Breast epithelium (tissue), 4 donors: Measurements from ENCODE around the gene DGKQ. TPM values are rescaled to one million over a fixed set of nuclear protein-coding genes. Genes with fewer than 3 reads are reported as not detected.

Experiments
- DNase-seq, 2 donors: peaks; one replicate each; pipeline ENCODE4 v3.0.0-alpha.2; 2019; ENCODE audit warnings: low spot score in 2 of 2
- H3K27ac ChIP-seq, 2 donors: fragments of 200-600 bp; sonication (generic) in 1 of 2; one replicate each; pipeline ENCODE4 v1.5.1; 2016 to 2019; ENCODE audit warnings: mild to moderate bottlenecking in 1 of 2
- H3K27me3 ChIP-seq, 2 donors: fragments of 200-600 bp; sonication (generic) in 1 of 2; one replicate each; pipeline versions ENCODE4 v1.5.1 to v1.6.0; 2017 to 2019; ENCODE audit warnings: control low read depth in 1 of 2, mild to moderate bottlenecking in 1 of 2
- H3K36me3 ChIP-seq: fragments of 200-600 bp; one replicate; pipeline ENCODE4 v1.5.1; 2019
- H3K4me1 ChIP-seq, 2 donors: fragments of 200-600 bp; sonication (generic); one replicate each; pipeline ENCODE4 v1.5.1; 2016 to 2019; ENCODE audit warnings: control low read depth in 1 of 2
- H3K4me3 ChIP-seq, 3 donors: fragments of 200-600 bp; sonication (generic); 1 replicate in 2 of 3; 2 replicates in 1 of 3; pipeline ENCODE4 v1.5.1; 2016 to 2019; ENCODE audit warnings: mild to moderate bottlenecking in 3 of 3, moderate library complexity in 2 of 3
- H3K9me3 ChIP-seq, 2 donors: fragments of 200-600 bp; sonication (generic) in 1 of 2; one replicate each; pipeline ENCODE4 v1.5.1; 2016 to 2019; ENCODE audit warnings: control low read depth in 1 of 2
- POLR2A ChIP-seq: fragments of 450-650 bp; IDR thresholded peaks from one replicate; pipeline ENCODE4 v1.6.1; 2016; ENCODE audit warnings: antibody characterized with exemption, mild to moderate bottlenecking, moderate library complexity
- POLR2AphosphoS5 ChIP-seq, 3 donors: sonication (generic); formaldehyde crosslinking; IDR thresholded peaks; one replicate each; pipeline ENCODE4 v1.6.1; 2017; ENCODE audit warnings: antibody characterized with exemption in 3 of 3
- intact Hi-C: fragments of 100-400 bp; cut with DNase I; formaldehyde crosslinking; loops from one replicate; pipeline ENCODE4 v1.15.1; 2023; ENCODE audit warnings: low total_unique reads
- total RNA-seq, 3 donors: library from RNA; depleted of rRNA; stranded (reverse); fragments of >200 nt; gene quantifications; one replicate each; pipeline ENCODE4 v1.1.0, GENCODE V29; 2016
- TF ChIP-seq, protein P1 (sequence below), 3 donors: fragments of 450-650 bp; IDR thresholded peaks; one replicate each; pipeline ENCODE4 v1.5.1; 2016 to 2017; ENCODE audit warnings: antibody characterized with exemption in 3 of 3, mild to moderate bottlenecking in 3 of 3, moderate library complexity in 3 of 3

DGKQ gene
- total RNA-seq, 3 donors from 2014 or later: 5.3 to 9.4 (median 8.8) TPM

- intact Hi-C loops: loop anchor here (10.0 kb wide), 1 partner anchor 322 kb away; the partner anchor contains the start of genes ATP5ME and MYL5
- Histone ChIP-seq H3K9me3 (no peaks in the 10 kb centered on the region), H3K27ac (no peak overlapping the region), H3K27me3 (peaks cover 0 to 31% of the 10 kb centered on the region in 2 donors), H3K4me1 (no peaks in the 10 kb centered on the region), H3K36me3 (no peaks in the 10 kb centered on the region), H3K4me3 (peak overlapping the region in 1 of 3 donors; percentile 65)
- no peak for DNase-seq
- TF ChIP-seq, protein P1, sequence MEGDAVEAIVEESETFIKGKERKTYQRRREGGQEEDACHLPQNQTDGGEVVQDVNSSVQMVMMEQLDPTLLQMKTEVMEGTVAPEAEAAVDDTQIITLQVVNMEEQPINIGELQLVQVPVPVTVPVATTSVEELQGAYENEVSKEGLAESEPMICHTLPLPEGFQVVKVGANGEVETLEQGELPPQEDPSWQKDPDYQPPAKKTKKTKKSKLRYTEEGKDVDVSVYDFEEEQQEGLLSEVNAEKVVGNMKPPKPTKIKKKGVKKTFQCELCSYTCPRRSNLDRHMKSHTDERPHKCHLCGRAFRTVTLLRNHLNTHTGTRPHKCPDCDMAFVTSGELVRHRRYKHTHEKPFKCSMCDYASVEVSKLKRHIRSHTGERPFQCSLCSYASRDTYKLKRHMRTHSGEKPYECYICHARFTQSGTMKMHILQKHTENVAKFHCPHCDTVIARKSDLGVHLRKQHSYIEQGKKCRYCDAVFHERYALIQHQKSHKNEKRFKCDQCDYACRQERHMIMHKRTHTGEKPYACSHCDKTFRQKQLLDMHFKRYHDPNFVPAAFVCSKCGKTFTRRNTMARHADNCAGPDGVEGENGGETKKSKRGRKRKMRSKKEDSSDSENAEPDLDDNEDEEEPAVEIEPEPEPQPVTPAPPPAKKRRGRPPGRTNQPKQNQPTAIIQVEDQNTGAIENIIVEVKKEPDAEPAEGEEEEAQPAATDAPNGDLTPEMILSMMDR (IDR thresholded peaks at IDR 0.05): no peak
- TF ChIP-seq POLR2AphosphoS5 (IDR thresholded peaks at IDR 0.05) (no peak), POLR2A (no peak)
Observed at GRCh38 chr4:996030-996996, 22.9 kb upstream of the DGKQ start.

DNA sequence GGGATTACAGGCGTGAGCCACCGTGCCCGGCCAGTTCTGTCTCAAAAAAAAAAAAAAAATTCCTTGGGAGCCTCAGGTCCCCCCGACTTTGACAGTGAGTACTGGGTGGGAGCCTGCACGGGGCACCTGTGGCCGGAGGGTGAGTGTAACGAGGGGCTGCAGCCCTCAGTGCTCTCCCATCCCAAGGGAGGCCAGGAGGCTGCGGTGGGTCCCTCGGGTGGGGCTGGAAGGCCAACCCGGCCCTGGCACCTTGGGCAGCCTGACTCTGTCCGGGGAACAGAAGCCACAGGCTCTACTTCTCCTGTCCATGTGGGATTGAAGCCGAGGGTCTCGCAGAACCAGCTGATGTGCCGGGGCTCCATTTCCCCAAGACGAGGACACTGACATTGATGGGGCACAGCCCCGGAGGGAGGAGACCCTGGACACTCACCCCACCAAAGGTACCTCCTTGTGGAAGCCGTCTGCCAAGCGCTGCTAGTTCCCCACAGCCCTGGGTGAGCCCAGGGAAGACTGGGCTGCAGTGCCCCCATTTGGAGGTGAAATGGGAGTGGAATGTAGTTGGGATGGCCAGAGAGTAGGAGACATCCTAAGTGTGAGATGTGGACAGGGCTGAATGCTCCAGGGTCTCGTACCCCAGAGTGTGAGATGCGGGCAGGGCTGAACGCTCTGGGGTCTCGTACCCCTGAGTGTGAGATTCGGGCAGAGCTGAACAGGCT is 22.1 kb upstream of the DGKQ start:
- H3K27ac ChIP-seq: no peak overlapping the region
- intact Hi-C loops: loop anchor here (10.0 kb wide), 1 partner anchor 321 kb away; the partner anchor contains the start of genes ATP5ME and MYL5
- H3K4me1 ChIP-seq: no peaks in the 10 kb centered on the region
- H3K9me3 ChIP-seq: no peaks in the 10 kb centered on the region
- no peak for DNase-seq
- peaks cover 0 to 22% of the 10 kb centered on the region in 2 donors for H3K27me3 ChIP-seq
- no peak overlapping the region for H3K4me3 ChIP-seq
- H3K36me3 ChIP-seq: no peaks in the 10 kb centered on the region
- TF ChIP-seq, protein P1 (IDR thresholded peaks at IDR 0.05): no peak
- no peak for TF ChIP-seq POLR2A
- TF ChIP-seq POLR2AphosphoS5 (IDR thresholded peaks at IDR 0.05): no peak

DNA sequence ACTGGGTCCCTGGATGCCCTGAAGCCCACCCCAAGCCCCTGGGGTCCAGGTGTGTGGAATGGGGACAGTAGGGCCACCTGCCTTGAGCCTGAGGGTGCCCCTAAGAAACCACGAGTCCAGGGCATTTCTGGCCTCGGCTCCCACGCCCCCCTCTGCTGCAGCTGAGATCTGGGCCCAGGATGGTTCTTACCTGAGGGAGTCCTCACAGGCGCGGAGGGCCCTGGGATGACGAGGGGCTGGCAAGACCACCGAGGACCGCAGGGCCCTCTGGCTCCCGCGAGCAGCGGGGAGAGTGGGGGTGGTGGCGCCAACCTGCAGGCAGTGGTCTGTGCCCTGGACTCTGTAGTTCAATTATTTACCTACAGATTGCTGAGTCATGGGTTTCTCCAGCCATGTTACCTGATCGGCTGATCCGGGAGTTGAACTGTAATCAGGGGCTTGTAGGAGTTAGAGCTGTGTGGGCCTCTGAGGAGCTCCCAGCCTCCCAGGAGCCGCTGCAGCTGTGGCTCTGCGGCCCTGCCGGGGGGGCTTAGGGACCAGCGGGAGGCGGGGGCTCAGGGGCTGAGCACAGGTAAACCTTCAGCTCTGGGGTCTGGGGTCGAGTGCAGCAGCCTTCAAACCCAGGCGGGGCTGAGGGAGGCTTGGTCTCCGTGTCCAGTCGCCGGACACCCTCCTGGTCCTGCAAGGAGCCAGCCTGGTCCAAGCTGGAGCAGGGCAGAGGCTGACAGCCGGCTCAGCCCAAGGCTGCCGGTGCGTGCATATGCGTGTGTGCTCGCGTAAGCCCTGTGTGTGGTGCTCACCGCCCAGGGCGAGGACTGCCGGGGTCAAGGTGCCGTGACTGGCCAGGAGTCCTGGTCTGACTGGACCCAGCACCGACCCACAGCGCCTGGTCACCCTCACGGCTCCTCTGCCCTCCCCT is 20.0 kb upstream of the DGKQ start, which contains the start of gene SLC26A1:
SLC26A1 (minus strand) TSS at position 294 of the 919 bp plus-strand sequence. CDS start 1,701 bp downstream, outside the sequence.
- TF ChIP-seq POLR2AphosphoS5 (IDR thresholded peaks at IDR 0.05) (no peak), POLR2A (no peak)
- TF ChIP-seq, protein P1 (IDR thresholded peaks at IDR 0.05): no peak
- Histone ChIP-seq H3K27ac (peak within 1 kb of the TSS; percentile 67 to 73), H3K9me3 (no peaks in the 10 kb centered on the region), H3K27me3 (peaks cover 0 to 11% of the 10 kb centered on the region in 2 donors), H3K4me1 (no peaks in the 10 kb centered on the region), H3K4me3 (peak within 1 kb of the TSS in 2 of 3 donors; percentile 1 to 22), H3K36me3 (no peaks in the 10 kb centered on the region)
- intact Hi-C loops: loop anchor here (10.0 kb wide), 1 partner anchor 319 kb away; the partner anchor contains the start of genes ATP5ME and MYL5
- no peak for DNase-seq

- H3K27ac ChIP-seq: peak overlapping the region; percentile 67 to 73
- TF ChIP-seq, protein P1 (IDR thresholded peaks at IDR 0.05): no peak
- peak in 1 of 3 donors; percentile 5 for TF ChIP-seq POLR2AphosphoS5 (IDR thresholded peaks at IDR 0.05)
- TF ChIP-seq POLR2A: no peak
- intact Hi-C loops: loop anchor here (10.0 kb wide), 1 partner anchor 318 kb away; the partner anchor contains the start of genes ATP5ME and MYL5
Observed at GRCh38 chr4:992297-993110, 19.1 kb upstream of the DGKQ start.

More at GRCh38 chr4:992297-993110, 19.1 kb upstream of the DGKQ start:
- peak; percentile 69 to 84 for DNase-seq
- no peaks in the 10 kb centered on the region for H3K36me3 ChIP-seq
- H3K27me3 ChIP-seq: peaks cover 0 to 2% of the 10 kb centered on the region in 2 donors
- H3K4me3 ChIP-seq: peak overlapping the region in 2 of 3 donors; percentile 1 to 22
- no peaks in the 10 kb centered on the region for H3K9me3 ChIP-seq
- H3K4me1 ChIP-seq: peaks cover 0 to 5% of the 10 kb centered on the region in 2 donors
